Stimulated activated CD4-positive, alpha-beta T cell treated with anti-CD3 and anti-CD28 coated beads, Interleukin-4, amount 100 ng/mL, for 1 hour (primary cell): ENCODE data around the gene ATG9B.
A peak's percentile ranks its signal among the peaks of the same experiment; 100 is the strongest.
"Not testable (repeated sequence)": the region's sequence is repeated elsewhere in the genome, so short reads cannot be mapped to it uniquely, and the experiment has no call there.

ENCODE experiments used
- DNase-seq: peaks from one replicate; pipeline ENCODE4 v3.0.0-alpha.2; 2020

ATG9B gene

GRCh38 chr7:151058781-151059366, 34.6 kb upstream of the ATG9B start:
- DNase-seq: no peak

DNA sequence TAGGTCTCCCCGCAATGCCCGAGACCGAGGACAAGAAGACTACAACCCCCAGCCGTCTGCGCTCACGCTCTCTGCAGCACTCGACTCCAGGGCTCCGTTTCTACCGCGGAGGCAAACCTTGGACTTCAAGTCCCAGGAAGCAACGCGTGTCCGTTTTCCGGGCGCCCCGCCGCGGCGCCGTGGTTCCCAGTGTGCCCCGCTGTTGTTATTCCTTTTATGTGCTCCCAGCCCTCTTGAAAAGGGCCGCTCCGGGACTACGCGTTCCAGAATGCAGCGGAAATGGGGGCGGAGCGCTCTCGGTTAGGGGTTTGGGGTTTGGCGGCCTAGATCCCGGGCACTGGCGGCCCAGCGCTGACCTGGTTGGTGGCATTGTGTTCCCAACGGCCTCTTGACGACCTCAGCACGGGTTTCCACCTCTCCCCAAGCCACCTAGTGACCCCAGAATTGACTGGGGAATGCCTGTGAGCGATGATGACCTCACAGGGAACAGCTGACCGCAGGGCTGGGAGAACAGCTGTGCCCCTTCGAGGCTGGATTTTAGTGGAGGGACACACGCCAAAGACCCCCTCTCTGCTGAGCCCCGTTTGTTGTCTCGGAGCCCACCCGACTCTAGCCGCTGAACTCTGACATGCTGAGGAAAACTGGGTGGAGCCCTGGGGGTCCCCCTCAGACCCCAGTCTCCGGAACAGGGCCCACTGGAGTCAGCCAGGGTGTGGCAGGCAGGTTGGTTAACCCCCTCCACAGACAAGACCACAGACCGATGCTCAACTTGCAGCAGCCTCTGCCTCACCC, 33.9 kb upstream of the ATG9B start:
- peak; percentile 95 for DNase-seq

DNA sequence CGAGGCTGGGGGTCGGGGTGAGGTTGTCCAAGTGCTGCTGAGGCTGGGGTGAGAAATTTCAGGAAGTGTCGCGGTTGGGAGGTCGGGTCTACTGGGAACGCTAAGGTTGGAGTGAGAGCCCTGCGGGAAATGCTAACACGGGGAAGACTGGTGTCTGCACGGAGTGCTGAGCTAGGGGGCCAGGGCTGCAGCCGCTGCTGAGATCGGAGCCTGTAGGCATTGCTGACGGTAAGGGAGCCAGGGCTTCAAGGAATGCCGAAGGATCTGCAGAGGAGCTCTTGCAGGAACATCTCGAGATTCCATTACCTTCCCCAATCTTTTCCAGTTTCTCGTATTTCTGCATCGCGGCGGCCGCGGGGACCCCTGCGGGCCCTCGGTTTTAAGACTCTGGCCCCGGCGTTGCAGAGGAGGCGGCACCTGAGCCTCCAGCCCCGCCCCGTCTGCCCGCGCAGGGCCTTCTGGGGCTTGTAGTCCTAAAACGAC, 33.3 kb upstream of the ATG9B start, which contains the start of gene CDK5:
CDK5 (minus strand) TSS at position 392 of the 483 bp plus-strand sequence; CDS start at position 343, 49 bp downstream.
- no peak for DNase-seq

DNA sequence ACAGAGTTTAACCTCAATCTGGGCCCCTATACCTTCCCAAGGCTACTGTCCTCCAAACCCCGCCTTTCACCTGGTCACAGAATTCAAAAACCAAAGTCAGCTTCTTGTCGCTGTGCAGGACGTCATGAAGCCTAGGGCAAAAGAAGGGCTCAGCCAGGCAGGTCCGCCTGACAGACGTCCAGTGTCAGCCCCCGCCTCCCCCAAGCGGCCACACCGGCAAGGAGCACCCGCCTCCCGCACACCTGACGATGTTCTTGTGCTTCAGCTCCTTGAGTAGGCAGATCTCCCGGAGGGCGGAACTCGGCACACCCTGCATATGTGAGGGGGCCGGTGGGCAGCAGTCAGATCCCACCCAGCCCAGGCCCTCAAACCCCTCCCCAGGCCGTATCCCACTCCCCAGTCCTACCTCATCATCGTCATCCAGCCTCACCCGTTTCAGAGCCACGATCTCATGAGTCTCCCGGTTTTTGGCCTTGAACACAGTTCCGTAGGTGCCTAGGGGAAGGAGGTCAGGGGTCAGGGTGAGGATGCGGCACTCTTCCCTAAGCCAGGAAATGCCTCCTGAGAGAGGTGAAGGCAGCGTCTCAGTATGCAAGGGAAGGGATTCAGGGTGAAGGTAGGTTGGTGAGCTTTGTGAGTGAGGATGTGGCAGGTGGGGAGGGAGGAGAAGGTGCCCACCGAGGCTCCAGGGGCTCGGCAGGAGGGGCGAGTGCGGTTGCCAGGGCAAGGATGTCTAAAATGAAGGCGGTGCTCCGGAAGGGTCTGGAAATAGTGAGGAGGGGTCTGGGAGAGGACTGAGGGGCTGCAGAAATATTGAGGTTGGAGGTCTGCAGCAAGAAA, 32.6 kb upstream of the ATG9B start:
- no peak for DNase-seq

GRCh38 chr7:151056283-151056665, 32.0 kb upstream of the ATG9B start:
- no peak for DNase-seq

DNA sequence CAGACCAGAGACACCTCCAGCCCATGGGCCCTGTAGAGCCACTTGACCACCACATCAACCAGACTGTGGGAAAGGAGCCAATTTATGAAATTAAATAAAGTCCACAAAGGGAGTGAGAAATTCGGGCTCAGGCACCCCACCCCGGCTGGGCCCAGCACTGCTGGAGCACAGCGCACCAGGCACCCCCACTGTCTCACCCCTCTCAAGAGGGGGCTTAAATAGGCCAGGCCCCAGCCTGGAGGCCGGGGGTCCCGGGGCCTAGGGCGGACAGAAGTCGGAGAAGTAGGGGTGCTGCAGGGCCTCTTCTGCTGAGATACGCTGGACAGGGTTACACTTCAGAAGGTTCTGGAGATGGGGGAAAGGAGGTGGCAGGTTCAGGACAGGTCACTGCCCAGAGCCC, 29.5 kb upstream of the ATG9B start:
- no peak for DNase-seq

- DNase-seq: no peak
Observed at GRCh38 chr7:151053096-151053495, 28.8 kb upstream of the ATG9B start.

DNA sequence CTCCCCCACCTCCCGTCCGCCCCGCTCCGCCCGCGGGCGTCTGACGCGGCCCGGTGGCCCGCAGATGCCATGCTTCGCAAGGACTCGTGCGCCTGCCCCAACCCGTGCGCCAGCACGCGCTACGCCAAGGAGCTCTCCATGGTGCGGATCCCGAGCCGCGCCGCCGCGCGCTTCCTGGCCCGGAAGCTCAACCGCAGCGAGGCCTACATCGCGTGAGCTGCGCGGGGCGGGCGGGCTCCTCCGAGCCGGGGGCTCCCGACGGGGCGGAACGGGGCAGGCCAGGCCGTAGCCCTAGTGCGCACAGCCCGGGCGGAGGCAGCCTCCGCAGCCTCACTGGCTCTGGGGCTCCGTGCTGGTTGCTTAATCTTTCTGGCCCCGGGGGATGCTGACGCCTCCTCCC, 26.8 kb upstream of the ATG9B start:
- DNase-seq: peak; percentile 58

- DNase-seq: no peak
Observed at GRCh38 chr7:151048911-151049463, 24.7 kb upstream of the ATG9B start.

DNA sequence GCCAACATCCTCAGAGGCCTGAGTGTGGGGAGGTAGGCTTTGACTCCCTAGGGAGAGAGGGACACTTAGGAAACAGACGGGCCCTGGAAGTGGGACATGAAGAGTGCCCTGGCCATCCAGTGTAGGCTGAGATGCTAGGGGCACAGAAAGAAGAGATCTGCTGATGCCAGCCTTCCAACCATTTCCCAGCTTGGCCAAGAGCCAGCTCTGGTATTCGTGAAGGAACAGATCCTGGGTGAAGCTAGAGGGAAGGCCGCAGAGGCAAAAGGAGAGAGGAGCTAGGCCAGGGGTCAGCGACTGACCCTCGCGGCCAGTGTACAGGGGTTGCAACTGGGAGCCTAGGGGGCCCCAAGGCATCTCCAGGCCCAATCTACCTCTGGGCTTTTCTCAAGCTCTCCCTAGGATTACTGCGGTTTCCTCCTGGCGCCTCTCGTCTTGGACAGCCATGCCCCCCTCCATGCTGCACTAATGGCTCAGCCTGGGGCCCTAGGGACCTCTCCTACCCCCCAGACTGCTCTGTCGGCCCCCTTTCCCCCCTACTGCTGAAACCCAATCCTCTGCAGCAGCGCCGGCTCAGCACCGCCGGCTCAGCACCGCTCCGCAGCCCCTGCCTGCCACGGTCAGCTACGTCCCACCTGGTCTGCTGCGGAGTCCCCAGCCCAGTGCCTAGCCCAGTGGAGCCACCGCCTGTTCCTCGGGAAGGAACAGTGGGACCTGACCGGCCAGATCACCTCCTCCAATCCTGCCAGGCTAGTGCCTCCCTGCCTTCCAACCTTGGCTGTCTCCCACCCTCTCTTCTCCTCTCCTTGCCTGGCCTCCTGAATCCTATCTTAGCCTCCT, 23.9 kb upstream of the ATG9B start, which contains the start of gene ASIC3:
ASIC3 (plus strand) TSS at position 556 of the 840 bp plus-strand sequence. CDS start 355 bp downstream, outside the sequence.
- DNase-seq: no peak

GRCh38 chr7:151046603-151047573, 22.6 kb upstream of the ATG9B start:
- no peak for DNase-seq

GRCh38 chr7:151045967-151046366, 21.7 kb upstream of the ATG9B start:
- DNase-seq: no peak

- DNase-seq: no peak
Observed at GRCh38 chr7:151045262-151045661, 21.0 kb upstream of the ATG9B start.

DNA sequence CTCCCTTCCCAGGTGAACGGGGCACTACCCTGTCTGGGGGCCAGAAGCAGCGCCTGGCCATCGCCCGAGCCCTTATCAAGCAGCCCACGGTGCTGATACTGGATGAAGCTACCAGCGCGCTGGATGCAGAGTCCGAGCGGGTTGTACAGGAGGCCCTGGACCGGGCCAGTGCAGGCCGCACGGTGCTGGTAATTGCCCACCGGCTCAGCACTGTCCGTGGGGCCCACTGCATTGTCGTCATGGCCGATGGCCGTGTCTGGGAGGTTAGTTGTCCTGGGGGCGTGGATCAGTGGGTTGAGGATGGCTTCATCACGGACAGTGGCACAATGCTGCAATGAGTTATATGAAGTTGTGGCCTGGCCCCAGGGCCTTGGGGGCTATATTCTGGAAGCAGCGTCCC, 19.7 kb upstream of the ATG9B start:
- DNase-seq: no peak

- not testable (repeated sequence) for DNase-seq
Observed at GRCh38 chr7:151043449-151043848, 19.2 kb upstream of the ATG9B start.

DNA sequence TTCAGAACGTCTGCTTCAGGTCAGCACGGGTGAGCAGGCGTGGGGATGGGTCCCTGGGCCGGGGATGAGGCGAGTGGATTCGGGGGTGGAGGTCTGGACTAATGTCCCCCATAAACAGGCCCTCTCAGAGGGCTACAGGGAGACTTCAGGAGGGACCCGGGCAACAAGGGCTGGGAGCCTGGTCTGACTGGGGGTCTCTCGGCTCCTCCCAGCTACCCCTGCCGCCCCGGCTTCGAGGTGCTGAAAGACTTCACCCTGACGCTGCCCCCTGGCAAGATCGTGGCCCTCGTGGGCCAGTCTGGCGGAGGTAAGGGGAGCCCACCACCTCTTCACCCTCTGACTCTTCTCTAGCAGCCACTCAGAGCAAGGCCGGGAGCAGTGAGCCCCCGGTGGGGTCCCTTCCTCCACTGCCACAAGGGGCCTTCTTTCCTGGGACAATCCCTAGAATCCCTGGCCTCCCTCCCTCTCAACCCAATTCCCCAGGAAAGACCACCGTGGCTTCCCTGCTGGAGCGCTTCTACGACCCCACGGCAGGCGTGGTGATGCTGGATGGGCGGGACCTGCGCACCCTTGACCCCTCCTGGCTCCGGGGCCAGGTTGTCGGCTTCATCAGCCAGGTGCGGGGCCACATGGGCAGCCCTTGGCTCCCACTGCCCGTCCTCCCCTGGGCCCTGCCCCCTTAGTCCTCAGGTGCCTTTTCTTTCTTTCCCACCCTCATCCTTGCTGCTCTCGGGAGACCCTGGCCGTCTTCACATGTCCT, 16.5 kb upstream of the ATG9B start:
- no peak for DNase-seq

- DNase-seq: no peak
Observed at GRCh38 chr7:151039850-151040548, 15.7 kb upstream of the ATG9B start.

DNA sequence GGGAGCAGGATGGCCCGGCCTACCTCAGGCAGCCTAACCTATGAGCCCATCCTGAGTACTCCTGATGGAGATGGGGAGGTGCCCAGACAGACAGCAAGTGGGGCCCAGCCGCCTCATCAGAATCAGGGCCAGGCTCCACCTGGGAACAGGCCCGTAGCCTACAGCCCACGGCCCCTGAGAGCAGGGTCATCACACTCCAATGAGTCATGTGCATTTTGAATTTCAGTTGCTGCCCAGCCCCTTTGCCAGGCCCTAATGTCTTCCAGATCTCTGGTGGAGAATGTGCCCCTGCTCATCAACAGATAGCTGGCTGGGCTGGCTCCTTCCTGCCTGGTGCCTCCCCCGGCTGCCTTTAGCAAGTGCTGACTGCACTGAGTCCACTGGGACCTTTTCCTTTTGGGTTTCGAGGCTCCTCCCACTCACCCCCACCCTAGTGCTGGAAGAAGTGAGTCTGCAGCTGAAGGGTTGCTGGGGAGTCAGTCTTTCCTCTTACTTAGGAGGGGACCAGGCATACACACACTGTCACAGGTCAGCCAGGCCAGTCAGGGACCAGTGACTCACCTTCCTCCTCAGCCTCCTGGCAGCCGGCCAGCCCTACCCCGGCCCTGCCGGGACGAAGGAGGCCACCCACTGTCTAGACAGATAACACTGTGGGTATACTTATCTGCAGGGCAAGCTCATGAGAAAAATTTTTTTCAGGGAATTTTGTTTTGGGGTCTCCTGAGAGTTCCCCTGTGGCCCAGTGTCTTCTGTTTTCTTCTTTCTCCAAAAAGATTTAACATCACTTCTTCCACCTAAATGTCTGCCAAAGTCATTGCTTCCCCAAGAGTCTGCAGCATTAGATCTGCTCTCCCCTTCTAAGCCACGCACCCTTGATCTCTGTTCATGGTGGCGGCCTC, 14.9 kb upstream of the ATG9B start:
- peak; percentile 57 for DNase-seq
